ENCODE results near the gene NHERF2. TPM values are rescaled to one million over a fixed set of nuclear protein-coding genes. Genes with fewer than 3 reads are reported as not detected.

NHERF2 gene
- total and polyA plus RNA-seq, 9 of the 15 experiments (the other 6 are each of a cell fraction or from before 2014, with no cell fraction given), result 0.15 to 42.0 (median 12.5) TPM

- TF ChIP-seq REST (IDR thresholded peaks at IDR 0.05; ENCODE audit: borderline replicate concordance) (0 out of 2 replicates have a peak, but pooled peaks have one; percentile 3), REST (CRISPR knock-in tag; IDR thresholded peaks at IDR 0.05; ENCODE audit: low read depth) (no peak), CREB1 (IDR thresholded peaks at IDR 0.05) (no peak), CREB1 (CRISPR knock-in tag; IDR thresholded peaks at IDR 0.05) (no peak), NBN (IDR thresholded peaks at IDR 0.05; ENCODE audit: low read depth) (no peak), PYGO2 (tag; IDR thresholded peaks at IDR 0.05) (no peak), TBL1XR1 (IDR thresholded peaks at IDR 0.05; ENCODE audit: low read length in 2 of 2) (no peak), MCM2 (IDR thresholded peaks at IDR 0.05; ENCODE audit: low read depth) (no peak), SMAD3 (CRISPR knock-in tag; conservative IDR thresholded peaks at IDR 0.05) (no peak), PKNOX1 (IDR thresholded peaks at IDR 0.05) (0 out of 2 replicates have a peak, but pooled peaks have one; percentile 15), THRB (CRISPR knock-in tag; conservative IDR thresholded peaks at IDR 0.05) (no peak), CEBPG (CRISPR knock-in tag; IDR thresholded peaks at IDR 0.05) (peak; percentile 85), CEBPG (tag; conservative IDR thresholded peaks at IDR 0.05 in 1 of 2, IDR thresholded peaks at IDR 0.05 in 1 of 2) (peak; percentile 6 to 57; a peak in 1 of 4 replicates), EZH2 (IDR thresholded peaks at IDR 0.05; ENCODE audit: borderline replicate concordance, low read depth, low read length) (no peak), BRF2 (IDR thresholded peaks at IDR 0.05; ENCODE audit: borderline replicate concordance, insufficient read depth, insufficient read length) (no peak), EP300 (IDR thresholded peaks at IDR 0.05; ENCODE audit: low read length) (no peak), CCAR2 (IDR thresholded peaks at IDR 0.05; ENCODE audit: low read depth, low read length) (no peak)
Measured at GRCh38 chr16:2008009-2008526, 18.6 kb upstream of the NHERF2 start (continued).

All from K562 (cell line).